ENCODE results near the gene MACROD2. TPM values are rescaled to one million over a fixed set of nuclear protein-coding genes. Genes with fewer than 3 reads are reported as not detected.

MACROD2 gene
- total RNA-seq, 4 donors from 2014 or later, result 4.6 to 33.0 (median 8.3) TPM

DNA sequence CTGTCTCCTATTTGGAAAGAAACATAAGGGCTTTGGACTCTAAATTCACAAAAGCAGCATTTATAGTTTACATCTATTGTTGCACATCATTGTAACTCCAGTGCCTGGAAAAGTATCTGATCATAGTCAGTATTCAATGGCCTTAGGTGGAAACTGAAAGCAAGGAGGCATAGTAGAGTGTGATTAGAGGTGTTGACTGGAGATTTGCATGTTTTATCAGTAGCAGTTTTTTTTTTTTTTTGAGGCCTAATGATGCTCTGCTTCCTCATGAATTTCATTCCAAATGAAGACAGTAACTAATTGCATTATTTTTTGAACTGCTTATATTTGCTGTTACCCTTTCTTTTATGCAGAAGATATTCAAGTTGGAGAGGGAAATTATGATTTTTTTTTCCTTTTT, 555.3 kb downstream of the MACROD2 start:
- Histone ChIP-seq H3K9me3 (no peaks in the 10 kb centered on the region), H3K36me3 (no peaks in the 10 kb centered on the region), H3K27me3 (no peaks in the 10 kb centered on the region), H3K4me3 (no peak overlapping the region), H3K4me1 (no peaks in the 10 kb centered on the region), H3K27ac (no peak overlapping the region)
- no peak for TF ChIP-seq POLR2AphosphoS5 (IDR thresholded peaks at IDR 0.05)
- no peak for TF ChIP-seq POLR2A (IDR thresholded peaks at IDR 0.05)
- TF ChIP-seq CTCF (IDR thresholded peaks at IDR 0.05), result no peak
- TF ChIP-seq EP300 (IDR thresholded peaks at IDR 0.05; ENCODE audit: low read depth), result no peak
- in situ Hi-C loops (cut with MboI; ENCODE audit: low pct_ligation_motif_present in 1 of 4, low pct_unique_long_range_greater_than_20kb in 1 of 4, low sequenced_read_pairs in 3 of 4) (no loop called here), intact Hi-C loops (cut with DNase I; ENCODE audit: low total_unique reads) (no loop called here)
- no peak for DNase-seq

DNA sequence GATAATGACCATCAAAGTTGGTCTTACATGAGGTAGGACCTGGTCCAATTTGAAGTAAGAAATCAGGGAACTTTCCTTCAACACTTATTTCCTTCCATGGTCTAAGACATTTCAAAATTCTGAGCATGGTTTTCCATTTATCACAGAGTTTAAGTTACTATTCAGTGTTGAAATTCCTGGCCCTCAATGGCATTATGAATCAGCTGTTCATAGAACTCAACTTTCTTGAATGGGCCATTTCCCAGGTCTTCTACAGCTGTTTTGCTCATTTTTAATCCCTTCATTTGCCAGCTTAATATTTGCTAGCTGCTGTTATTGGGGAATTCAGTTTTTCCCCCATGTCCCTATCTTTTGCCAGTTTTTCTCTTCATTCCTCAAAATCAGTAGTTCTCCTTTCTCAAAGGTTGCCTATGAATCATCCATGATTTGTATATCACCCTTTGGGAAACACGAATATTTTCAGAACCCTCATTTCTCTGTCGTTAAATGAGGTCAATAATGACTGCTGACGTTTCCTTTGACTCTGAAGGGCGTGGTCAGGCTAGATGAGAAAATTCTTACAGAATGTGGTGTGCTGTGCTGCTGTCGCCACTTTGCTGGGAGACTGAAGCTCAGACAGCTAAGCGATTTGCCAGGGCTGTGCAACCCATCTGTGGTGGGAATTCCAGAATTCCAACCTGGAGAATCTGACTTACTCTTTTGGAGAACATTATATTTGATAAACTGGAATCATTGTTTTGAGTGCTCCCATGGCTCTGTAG, 558.6 kb downstream of the MACROD2 start:
- Histone ChIP-seq H3K27ac (no peak overlapping the region), H3K4me3 (no peak overlapping the region), H3K27me3 (no peaks in the 10 kb centered on the region), H3K9me3 (no peaks in the 10 kb centered on the region), H3K36me3 (no peaks in the 10 kb centered on the region), H3K4me1 (no peaks in the 10 kb centered on the region)
- 54% methylated on average over 6 of the region's 6 CpGs; no CpG with 5 or more reads in 1 of the 2 donors for WGBS, 2 donors (ENCODE audit: low coverage in 1 of 2)
- DNase-seq, result no peak
- in situ Hi-C loops (cut with MboI; ENCODE audit: low pct_ligation_motif_present in 1 of 4, low pct_unique_long_range_greater_than_20kb in 1 of 4, low sequenced_read_pairs in 3 of 4) (no loop called here), intact Hi-C loops (cut with DNase I; ENCODE audit: low total_unique reads) (no loop called here)
- no peak for TF ChIP-seq EP300 (IDR thresholded peaks at IDR 0.05; ENCODE audit: low read depth)
- no peak for TF ChIP-seq POLR2AphosphoS5 (IDR thresholded peaks at IDR 0.05)
- no peak for TF ChIP-seq POLR2A (IDR thresholded peaks at IDR 0.05)
- no peak for TF ChIP-seq CTCF (IDR thresholded peaks at IDR 0.05)

GRCh38 chr20:14555676-14556075, 560.4 kb downstream of the MACROD2 start:
- TF ChIP-seq POLR2A (IDR thresholded peaks at IDR 0.05) (no peak), CTCF (IDR thresholded peaks at IDR 0.05) (no peak), POLR2AphosphoS5 (IDR thresholded peaks at IDR 0.05) (no peak), EP300 (IDR thresholded peaks at IDR 0.05; ENCODE audit: low read depth) (no peak)
- Histone ChIP-seq H3K27ac (no peak overlapping the region), H3K36me3 (no peaks in the 10 kb centered on the region), H3K4me1 (no peaks in the 10 kb centered on the region), H3K9me3 (no peaks in the 10 kb centered on the region), H3K27me3 (no peaks in the 10 kb centered on the region), H3K4me3 (no peak overlapping the region)
- 89 to 90% methylated on average over 3 of the region's 3 CpGs for WGBS, 2 donors (ENCODE audit: low coverage in 1 of 2)
- in situ Hi-C loops (cut with MboI; ENCODE audit: low pct_ligation_motif_present in 1 of 4, low pct_unique_long_range_greater_than_20kb in 1 of 4, low sequenced_read_pairs in 3 of 4) (no loop called here), intact Hi-C loops (cut with DNase I; ENCODE audit: low total_unique reads) (no loop called here)
- DNase-seq, result no peak

- H3K9me3 ChIP-seq, result no peaks in the 10 kb centered on the region
- no peaks in the 10 kb centered on the region for H3K4me1 ChIP-seq
- no peaks in the 10 kb centered on the region for H3K27me3 ChIP-seq
- no peak for DNase-seq
- H3K27ac ChIP-seq, result no peak overlapping the region
- in situ Hi-C loops (cut with MboI; ENCODE audit: low pct_ligation_motif_present in 1 of 4, low pct_unique_long_range_greater_than_20kb in 1 of 4, low sequenced_read_pairs in 3 of 4), result no loop called here
- no peaks in the 10 kb centered on the region for H3K36me3 ChIP-seq
- no peak overlapping the region for H3K4me3 ChIP-seq
- TF ChIP-seq POLR2AphosphoS5 (IDR thresholded peaks at IDR 0.05), result no peak
- TF ChIP-seq POLR2A (IDR thresholded peaks at IDR 0.05), result no peak
- no peak for TF ChIP-seq EP300 (IDR thresholded peaks at IDR 0.05; ENCODE audit: low read depth)
- no peak for TF ChIP-seq CTCF (IDR thresholded peaks at IDR 0.05)
- 80 to 100% methylated on average over 1 to 2 of the region's 2 CpGs for WGBS, 2 donors (ENCODE audit: low coverage in 1 of 2)
- intact Hi-C loops (cut with DNase I; ENCODE audit: low total_unique reads), result no loop called here
Measured at GRCh38 chr20:14556206-14556605, 560.9 kb downstream of the MACROD2 start.
